HUDEP-2 (cell line): ENCODE measurements around the gene ABR.
"Not testable (repeated sequence)": the region's sequence is repeated elsewhere in the genome, so short reads cannot be mapped to it uniquely, and the experiment has no call there.

Experiments used
- DNase-seq, 76 experiments: peaks; one replicate each; lab custom pipeline; 2025; ENCODE audit not compliant: unreplicated experiment in 76 of 76; lab: John Stamatoyannopoulos, UW

ABR gene

GRCh38 chr17:1000597-1001461, 179.0 kb downstream of the ABR start:
- DNase-seq: peak in 2 of 76 experiments; percentile 1 to 9

GRCh38 chr17:998111-998510, 181.7 kb downstream of the ABR start:
- DNase-seq: no peak

- peak; percentile 51 to 98 (median 87) for DNase-seq
These were observed 183.0 kb downstream of the ABR start, which contains the start of gene TIMM22 for GRCh38 chr17:996554-997344. TSS of gene TIMM22 (plus strand) at chr17:997129. CDS start at chr17:997143, 14 bp downstream.

- not testable (repeated sequence) for DNase-seq
These were observed 184.5 kb downstream of the ABR start for GRCh38 chr17:995324-995723.

DNA sequence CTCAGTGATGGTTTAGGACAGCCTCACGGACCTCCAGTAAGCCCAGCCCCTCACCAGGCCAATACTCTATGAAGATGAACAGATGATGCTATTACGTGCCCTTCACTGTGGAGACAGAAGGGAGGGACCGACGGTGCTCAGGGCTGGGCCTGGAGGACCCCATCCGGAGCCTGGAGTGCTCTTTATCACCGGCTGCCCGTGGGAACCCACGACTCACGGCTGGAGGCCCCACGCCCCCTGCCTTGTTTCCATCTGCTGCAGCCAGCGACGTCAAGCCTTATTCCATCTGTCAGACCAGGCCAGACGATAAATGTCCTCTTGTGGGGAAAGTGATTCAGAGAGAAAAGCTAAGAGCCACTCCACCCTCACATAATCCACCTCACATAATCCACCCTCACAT, 186.8 kb downstream of the ABR start:
- DNase-seq: no peak

DNA sequence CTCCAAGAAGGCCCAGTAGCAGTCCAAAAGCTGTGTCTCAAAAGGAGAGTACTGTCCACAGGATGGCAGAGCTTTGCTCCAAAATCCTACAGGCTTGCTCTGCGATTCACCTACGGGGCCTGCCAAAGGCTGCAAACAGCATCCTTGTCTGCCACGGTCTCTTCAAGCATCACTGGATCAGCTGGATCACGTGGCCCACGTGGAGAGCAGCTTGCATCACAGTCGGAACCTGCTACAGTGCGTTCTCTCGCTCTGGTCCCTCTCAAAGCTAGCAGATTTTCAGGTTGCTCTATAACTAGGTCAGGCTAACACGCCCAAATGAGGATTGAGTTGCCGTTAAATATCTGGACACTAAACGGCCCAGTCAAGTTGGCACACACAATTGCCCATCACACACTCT, 191.2 kb downstream of the ABR start:
- DNase-seq: no peak

GRCh38 chr17:987931-988330, 191.8 kb downstream of the ABR start:
- DNase-seq: no peak

GRCh38 chr17:986322-986929, 193.4 kb downstream of the ABR start:
- no peak for DNase-seq

DNA sequence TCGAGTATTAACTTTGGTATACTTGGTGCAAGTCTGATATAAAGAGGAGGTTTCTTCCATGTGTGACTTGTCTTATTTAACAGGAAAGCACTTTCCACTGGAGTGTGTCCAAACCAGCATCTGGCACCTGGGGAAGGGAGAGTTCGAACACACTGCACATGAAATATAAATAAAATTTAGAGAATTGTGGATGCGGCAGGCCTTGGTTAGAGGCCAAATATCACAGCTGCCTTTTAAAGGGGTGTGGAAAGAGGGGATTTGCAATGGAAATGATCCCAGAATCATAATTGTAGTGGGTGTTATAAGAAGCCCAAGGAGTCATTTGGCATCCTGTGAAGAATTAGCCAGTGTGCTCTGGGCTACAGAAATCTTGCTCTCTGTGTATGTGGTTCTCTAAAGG, 195.9 kb downstream of the ABR start:
- peak in 1 of 76 experiments; percentile 20 for DNase-seq

GRCh38 chr17:981292-981658, 198.5 kb downstream of the ABR start:
- no peak for DNase-seq

DNA sequence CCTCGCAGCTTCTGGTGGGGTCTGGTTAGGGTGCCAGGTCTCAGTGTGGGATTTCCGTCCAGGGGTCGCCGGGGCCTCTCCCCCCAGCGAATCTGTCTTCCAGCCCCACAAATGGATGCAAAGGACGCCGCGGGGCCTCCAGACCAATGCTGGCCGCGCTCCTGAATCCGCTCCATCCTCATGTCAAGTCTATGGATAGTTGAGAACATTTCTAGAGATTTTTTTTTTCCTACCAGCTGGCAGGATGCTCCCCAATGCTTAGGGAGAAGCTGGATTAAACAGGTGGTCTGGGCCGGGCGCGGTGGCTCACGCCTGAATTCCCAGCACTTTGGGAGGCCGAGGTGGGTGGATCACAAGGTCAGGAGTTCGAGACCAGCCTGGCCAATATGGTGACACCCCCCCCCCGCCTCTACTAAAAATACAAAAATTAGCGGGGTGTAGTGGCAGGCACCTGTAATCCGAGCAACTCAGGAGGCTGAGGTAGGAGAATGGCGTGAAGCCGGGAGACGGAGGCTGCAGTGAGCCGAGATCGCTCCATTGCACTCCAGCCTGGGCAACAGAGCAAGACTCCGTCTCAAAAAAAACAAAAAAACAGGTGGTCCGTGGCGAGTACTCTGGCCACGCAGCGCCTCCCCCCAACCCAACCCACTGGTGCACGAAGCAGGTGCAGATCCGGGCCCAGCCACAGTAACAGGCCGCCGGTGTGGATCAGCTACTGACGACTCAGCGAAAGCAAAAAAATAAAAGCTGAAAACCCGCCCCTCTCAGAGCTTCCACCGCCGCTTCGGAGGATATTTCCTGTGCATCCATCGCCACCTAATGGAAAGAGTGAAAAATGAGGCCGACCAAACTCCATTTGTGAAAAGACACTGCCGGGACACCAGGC, 199.1 kb downstream of the ABR start:
- peak in 72 of 76 experiments; percentile 6 to 85 (median 54) for DNase-seq

- peak in 64 of 76 experiments; percentile 6 to 89 (median 66) for DNase-seq
These were observed 200.0 kb downstream of the ABR start, which contains the start of gene NXN for GRCh38 chr17:979539-980405. TSS of gene NXN (minus strand) at chr17:979776.

- DNase-seq: peak in 1 of 76 experiments; percentile 14
These were observed 200.6 kb downstream of the ABR start for GRCh38 chr17:979212-979538.

DNA sequence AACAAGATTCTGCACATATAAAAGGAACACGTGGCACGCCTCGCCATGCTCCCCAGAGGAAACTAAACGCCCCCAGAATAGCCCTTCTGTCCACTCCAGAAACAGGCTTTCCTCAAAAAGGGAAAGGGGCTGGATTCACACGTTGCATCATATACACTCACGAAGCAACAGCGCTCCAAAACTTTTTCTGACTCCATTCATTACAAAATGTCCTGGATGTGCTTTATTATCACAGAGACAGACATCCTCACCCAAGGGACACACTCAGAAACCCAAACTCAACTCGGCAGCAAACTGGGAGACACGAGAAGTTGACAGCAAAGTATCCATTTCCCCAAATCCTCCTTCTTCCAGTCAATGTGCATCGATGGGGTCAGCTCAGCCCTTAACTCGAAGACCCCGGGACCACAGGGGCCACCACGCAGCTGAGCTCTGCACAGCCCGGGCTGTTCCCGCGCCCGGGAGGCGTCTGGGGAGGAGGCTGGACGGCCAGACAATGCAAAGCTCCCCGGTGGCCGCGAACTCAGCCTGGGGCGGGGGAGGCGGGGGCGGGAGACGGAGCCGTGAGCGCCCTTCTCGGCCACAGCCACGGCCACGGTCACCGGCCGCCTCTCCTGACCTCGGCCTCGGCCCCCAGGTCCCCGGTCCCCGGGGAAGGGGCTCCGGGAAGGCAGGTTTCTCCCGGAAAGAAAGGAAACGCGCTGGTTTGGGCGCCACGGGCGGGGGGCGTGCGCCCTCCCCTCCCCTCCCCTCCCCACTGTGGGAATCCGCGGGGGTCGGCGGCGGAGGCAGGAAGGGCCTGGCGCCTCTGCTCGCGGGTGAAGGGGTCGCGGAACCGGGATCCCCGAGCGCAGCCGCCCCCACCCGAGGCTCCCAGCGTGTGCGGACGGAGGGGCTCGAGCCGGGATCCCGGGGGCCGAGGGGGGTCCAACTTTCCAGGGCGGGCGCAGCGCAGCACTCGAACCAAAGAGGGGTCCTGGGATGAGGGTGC, 201.4 kb downstream of the ABR start:
- no peak for DNase-seq

- DNase-seq: no peak
These were observed 202.6 kb downstream of the ABR start for GRCh38 chr17:977166-977565.

DNA sequence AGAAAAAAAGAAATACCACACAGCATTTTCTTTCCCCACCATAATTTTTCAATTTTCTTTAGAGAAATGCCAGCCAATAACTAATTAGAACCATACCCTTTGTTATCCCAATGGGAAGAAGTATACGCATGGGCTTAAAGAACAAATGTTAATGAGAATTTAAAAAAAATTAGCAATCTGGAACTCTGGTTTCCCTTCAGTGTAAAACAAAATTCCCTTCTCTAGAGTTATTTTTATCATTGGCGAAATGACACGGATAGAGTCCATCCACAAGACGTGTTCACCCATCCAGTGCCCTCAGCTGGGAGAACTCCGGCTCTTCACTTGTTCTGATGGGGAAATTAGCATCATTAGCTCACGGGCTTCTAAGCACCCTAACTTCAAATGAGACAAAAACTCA, 203.5 kb downstream of the ABR start:
- DNase-seq: no peak

DNA sequence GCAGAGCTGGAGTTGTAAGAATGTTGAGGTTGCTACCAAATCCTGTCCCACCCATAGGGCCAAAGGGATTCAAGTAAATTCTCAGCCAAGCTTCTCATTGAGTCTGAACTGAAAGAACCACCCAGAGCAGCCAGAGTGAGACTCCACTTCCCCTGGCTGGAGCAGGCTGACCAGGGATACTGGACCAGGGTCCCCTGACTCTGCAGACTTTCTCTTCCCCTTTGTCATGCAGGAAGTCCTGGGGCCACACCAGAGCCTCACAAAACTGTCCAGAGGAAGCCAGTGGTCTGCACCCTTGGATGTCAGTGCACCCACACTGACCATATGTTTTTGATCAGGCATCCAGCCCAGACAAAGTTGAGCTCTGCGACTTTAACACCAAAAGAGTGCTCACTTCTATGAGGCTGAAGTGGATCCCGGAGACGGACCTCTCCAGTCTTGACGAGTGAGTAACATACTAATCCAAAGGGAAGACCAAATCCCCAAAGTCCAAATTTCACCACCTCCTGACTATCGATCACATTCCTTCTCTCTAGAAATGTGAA, 204.3 kb downstream of the ABR start:
- no peak for DNase-seq

DNA sequence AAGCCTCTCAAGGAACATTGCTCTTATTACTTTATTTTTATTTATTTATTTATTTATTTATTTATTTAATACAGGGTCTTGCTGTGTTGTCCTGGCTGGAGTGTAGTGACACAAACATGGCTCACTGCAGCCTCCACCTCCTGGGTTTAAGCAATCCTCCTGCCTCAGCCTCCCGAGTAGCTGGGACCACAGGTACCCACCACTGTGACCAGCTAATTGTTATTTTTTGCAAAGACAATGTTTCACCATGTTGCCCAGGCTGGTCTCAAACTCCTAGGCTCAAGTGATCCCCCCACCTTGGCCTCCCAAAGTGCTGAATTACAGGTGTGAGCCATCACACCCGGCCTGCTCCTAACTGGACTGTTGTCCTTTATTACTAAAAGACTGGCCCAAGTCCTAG, 205.0 kb downstream of the ABR start:
- DNase-seq: not testable (repeated sequence)
